NCI-H748 treated with DMSO at 0.1 percent for 48 hours (cell line): ENCODE results near the gene KRTAP9-8.
"Not testable (repeated sequence)": the region's sequence is repeated elsewhere in the genome, so short reads cannot be mapped to it uniquely, and the experiment has no call there.

Experiments
- DNase-seq: peaks from one replicate; lab custom pipeline; 2025; lab: John Stamatoyannopoulos, UW

The KRTAP9-8 gene, protein sequence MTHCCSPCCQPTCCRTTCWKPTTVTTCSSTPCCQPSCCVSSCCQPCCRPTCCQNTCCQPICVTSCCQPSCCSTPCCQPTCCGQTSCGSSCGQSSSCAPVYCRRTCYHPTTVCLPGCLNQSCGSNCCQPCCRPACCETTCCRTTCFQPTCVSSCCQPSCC

DNA sequence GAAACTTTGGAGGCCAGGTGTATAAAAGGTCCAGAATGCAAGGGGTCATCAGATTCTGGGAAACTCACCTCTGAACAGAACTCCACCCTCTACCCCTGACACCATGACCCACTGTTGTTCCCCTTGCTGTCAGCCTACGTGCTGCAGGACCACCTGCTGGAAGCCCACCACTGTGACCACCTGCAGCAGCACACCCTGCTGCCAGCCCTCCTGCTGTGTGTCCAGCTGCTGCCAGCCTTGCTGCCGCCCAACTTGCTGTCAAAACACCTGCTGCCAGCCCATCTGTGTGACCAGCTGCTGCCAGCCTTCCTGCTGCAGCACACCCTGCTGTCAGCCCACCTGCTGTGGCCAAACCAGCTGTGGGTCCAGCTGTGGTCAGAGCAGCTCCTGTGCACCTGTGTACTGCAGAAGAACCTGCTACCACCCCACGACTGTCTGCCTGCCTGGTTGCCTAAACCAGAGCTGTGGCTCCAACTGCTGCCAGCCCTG, at the start of gene KRTAP9-8:
TSS of gene KRTAP9-8 (plus strand) at position 51 of the 489 bp plus-strand sequence. CDS start at position 104, 53 bp downstream.
- not testable (repeated sequence) for DNase-seq

GRCh38 chr17:41189837-41190318, 47.9 kb upstream of the KRTAP9-8 start, which contains the start of gene KRTAP9-1:
Gene KRTAP9-1, plus strand, starts transcription at chr17:41189887. Its CDS starts 0 bp downstream, at chr17:41189887.
- not testable (repeated sequence) for DNase-seq

DNA sequence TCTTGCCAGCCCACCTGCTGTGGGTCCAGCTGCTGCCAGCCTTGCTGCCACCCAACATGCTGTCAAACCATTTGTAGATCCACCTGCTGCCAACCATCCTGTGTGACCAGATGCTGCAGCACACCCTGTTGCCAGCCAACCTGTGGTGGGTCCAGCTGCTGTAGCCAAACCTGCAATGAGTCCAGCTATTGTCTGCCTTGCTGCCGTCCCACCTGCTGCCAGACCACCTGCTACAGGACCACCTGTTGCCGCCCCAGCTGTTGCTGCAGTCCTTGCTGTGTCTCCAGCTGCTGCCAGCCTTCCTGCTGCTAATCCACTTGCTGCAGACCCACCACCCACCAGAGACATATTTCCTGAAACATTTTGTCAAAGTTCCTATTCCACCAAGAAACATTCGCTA, 47.5 kb upstream of the KRTAP9-8 start:
- DNase-seq = no peak

- DNase-seq = no peak
Measured at GRCh38 chr17:41196068-41196467, 41.7 kb upstream of the KRTAP9-8 start.

GRCh38 chr17:41199421-41200078, 38.2 kb upstream of the KRTAP9-8 start:
- peak; percentile 58 for DNase-seq

- DNase-seq = peak; percentile 82
Measured at GRCh38 chr17:41211845-41212466, 25.8 kb upstream of the KRTAP9-8 start.

DNA sequence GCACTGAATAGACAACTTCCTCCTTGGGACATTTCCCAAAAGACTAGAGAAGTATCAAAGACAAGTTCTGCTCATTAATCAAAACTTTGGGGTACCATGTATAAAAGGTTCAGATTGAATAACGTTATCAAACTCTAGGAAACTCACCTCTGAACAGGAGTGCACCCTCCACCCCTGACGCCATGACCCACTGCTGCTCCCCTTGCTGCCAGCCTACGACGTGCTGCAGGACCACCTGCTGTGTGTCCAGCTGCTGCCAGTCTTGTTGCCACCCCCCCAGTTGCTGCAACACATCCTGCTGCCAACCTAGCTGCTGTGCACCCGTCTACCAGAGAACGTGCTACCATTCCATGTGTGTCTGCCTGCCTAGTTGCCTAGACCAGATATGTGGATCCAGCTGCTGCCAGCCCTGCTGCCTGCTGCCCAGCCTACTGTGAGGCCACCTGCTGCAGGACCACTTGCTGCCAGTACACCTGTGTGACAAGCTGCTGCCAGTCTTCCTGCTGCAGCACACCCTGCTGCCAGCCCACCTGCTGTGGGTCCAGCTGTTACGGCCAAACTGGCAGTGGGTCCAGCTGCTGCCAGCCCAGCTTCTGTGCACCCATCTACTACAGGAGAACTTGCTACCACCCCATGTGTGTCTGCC, 25.2 kb upstream of the KRTAP9-8 start:
- peak; percentile 70 for DNase-seq

GRCh38 chr17:41215681-41216080, 22.1 kb upstream of the KRTAP9-8 start:
- DNase-seq = no peak

- no peak for DNase-seq
Measured at GRCh38 chr17:41223821-41224220, 14.0 kb upstream of the KRTAP9-8 start.

- no peak for DNase-seq
Measured at GRCh38 chr17:41226051-41226450, 11.7 kb upstream of the KRTAP9-8 start.

- not testable (repeated sequence) for DNase-seq
Measured at GRCh38 chr17:41226598-41227095, 11.2 kb upstream of the KRTAP9-8 start, which contains the start of gene KRTAP9-2. Gene KRTAP9-2, plus strand, starts transcription at chr17:41226648. Its CDS starts 7 bp downstream, at chr17:41226655.

DNA sequence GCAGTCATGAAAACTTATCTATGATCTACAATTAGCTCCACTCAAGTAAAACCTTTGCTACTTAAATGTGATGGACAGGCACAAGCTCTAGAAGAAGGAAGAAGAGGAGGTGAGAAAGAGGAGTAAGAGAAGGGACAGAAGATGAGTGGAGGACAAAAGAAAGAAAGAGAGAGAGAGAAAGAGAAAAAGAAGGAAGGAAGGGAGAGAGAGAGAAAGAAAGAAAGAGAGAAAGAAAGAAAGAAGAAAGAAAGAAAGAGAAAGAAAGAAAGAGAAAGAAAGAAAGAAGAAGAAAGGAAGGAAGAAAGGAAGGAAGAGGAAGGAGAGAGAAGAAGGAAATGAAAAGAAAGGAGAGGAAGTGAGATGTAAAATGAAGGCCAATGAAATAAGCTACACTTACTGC, 7.7 kb upstream of the KRTAP9-8 start:
- no peak for DNase-seq

DNA sequence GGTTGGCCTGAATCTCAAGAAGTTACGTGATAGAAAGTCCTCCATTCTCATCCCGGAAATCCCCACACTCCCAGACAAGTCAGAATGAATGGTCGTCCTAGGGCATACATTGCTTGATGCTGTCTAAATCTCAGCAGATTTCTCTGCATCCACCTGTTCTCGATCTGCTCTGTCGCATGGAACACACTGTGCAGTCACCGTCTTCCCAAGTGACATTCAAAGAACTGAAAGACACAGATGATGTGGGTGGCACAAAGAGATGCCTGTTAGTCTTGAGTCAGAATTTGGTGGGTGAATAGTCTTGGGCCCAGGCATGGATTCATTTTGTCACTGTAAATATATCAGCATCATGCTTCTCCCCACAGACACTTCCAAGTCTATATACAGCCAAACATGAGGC, 6.1 kb upstream of the KRTAP9-8 start:
- no peak for DNase-seq

DNA sequence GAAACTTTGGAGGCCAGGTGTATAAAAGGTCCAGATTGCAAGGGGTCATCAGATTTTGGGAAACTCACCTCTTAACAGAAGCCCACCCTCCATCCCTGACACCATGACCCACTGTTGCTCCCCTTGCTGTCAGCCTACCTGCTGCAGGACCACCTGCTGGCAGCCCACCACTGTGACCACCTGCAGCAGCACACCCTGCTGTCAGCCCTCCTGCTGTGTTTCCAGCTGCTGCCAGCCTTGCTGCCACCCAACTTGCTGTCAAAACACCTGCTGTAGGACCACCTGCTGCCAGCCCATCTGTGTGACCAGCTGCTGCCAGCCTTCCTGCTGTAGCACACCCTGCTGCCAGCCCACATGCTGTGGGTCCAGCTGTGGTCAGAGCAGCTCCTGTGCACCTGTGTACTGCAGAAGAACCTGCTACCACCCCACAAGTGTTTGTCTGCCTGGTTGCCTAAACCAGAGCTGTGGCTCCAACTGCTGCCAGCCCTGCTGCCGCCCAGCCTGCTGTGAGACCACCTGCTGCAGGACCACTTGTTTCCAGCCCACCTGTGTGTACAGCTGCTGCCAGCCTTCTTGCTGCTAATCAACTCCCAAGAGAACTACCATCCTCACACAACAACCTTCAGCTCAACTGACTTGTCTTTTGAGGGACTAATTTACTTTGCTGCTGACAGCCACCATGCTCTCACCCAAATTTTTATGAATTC, 5.2 kb upstream of the KRTAP9-8 start, which contains the start of gene KRTAP9-3:
TSS of gene KRTAP9-3 (plus strand) at position 51 of the 707 bp plus-strand sequence. CDS start at position 104, 53 bp downstream.
- not testable (repeated sequence) for DNase-seq

DNA sequence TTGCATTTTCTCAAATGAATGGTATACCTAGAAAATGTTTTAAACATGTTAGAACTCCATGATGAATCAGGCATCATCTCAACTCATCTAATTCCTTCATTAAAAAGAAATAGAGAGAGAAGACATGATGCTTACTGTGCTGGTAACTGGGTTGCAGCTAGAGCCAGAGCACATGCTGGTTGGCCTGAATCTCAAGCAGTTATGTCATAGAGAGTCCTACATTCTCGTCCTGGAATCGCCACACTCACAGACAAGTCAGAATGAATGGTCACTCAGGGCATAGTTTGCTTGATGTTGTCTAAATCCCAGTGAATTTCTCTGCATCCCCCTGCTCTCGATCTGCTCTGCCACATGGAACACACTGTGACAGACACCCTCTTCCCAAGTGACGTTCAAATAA, 683 bp upstream of the KRTAP9-8 start:
- DNase-seq = not testable (repeated sequence)

- not testable (repeated sequence) for DNase-seq
Measured at GRCh38 chr17:41246995-41247787, 9.4 kb downstream of the KRTAP9-8 start.

GRCh38 chr17:41249637-41250240, 11.9 kb downstream of the KRTAP9-8 start, which contains the start of gene KRTAP9-4:
Gene KRTAP9-4, plus strand, starts transcription at chr17:41249687. Its CDS starts 34 bp downstream, at chr17:41249721.
- DNase-seq = not testable (repeated sequence)

GRCh38 chr17:41251261-41251660, 13.5 kb downstream of the KRTAP9-8 start:
- DNase-seq = no peak

DNA sequence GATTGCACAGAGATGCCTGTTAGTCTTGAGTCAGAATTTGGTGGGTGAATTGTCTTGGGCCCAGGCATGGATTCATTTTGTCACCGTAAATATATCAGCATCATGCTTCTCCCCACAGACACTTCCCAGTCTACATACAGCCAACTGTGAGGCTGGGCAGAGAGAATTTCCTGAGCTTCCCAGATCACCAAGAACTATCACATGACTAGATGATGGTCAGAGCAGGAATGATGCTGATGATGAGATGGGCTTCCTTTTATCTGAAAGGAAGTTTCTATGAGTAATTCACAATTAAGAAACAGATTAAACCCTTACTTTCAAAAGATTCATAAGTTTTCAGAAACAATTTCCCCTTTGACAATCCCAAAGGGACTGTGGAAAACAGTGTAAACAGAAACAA, 17.1 kb downstream of the KRTAP9-8 start:
- no peak for DNase-seq
